AG04449 (cell line): ENCODE measurements around the gene JAK1.

ENCODE experiments used
- CTCF ChIA-PET: fragments of 350-600 bp; formaldehyde crosslinking; extraction: SDS; loops from one replicate; lab custom pipeline; 2021; ENCODE audit warnings: antibody characterized with exemption; lab: Yijun Ruan, JAX
- POLR2A ChIA-PET: fragments of 400-600, 350-600 bp; formaldehyde crosslinking; extraction: SDS; loops from one replicate; lab custom pipeline; 2020; ENCODE audit warnings: antibody characterized with exemption, inconsistent platforms; lab: Yijun Ruan, JAX
- DNase-seq: peaks from one replicate; pipeline ENCODE4 v3.0.0-alpha.2; 2010; ENCODE audit warnings: low read depth, low spot score
- H3K4me3 ChIP-seq: 2 replicates; pipeline ENCODE4 v1.5.1; 2011; ENCODE audit warnings: low read depth, mild to moderate bottlenecking, control low read depth, low read length
- TF ChIP-seq, protein P1 (sequence below): IDR thresholded peaks from one replicate; pipeline ENCODE4 v1.5.1; 2011; ENCODE audit warnings: mild to moderate bottlenecking, moderate library complexity, low read length, control low read depth, inconsistent platforms; ENCODE audit not compliant: insufficient read depth; ENCODE audit errors: missing control alignments

Gene JAK1

DNA sequence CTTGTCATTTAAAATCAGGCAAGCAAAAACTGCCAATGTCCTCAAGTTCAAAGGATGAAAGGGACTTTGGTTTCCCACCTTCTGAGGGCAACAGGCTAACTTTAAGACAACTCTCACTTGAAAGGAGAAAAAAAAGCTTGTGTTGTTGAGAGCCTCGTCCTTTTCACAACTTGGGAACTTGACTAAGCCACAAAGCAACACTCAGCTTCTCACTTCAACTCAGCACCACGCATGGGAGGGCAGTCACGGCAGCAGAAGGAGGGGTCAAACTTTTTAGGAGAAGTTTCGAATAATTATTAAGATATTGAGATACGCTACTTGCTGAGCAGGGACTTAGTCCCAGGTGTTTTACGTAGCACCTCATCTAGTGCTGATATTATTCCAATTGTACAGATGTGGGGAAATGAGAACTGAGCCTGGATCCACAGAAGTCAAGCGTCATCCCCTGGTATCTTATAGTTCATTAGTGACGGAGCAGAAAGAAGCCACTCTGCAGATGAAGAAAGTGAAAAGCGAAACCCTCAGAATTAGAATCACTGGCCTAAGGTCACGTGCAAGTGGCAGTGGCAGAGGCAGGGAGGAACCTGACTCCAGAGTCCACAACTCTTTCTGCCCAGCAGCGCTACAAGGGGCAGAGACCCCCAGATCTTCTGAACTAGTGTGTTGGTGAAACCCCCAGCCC, 83.6 kb downstream of the JAK1 start:
- ChIA-PET CTCF (interaction anchor here (1.2 to 1.5 kb wide), 2 partner anchors 32 to 138 kb away, joined by 3 read pairs; no protein-coding TSS in a partner anchor), POLR2A (no interaction called here)
- no peak for DNase-seq
- no peak overlapping the region for H3K4me3 ChIP-seq
- TF ChIP-seq, protein P1, sequence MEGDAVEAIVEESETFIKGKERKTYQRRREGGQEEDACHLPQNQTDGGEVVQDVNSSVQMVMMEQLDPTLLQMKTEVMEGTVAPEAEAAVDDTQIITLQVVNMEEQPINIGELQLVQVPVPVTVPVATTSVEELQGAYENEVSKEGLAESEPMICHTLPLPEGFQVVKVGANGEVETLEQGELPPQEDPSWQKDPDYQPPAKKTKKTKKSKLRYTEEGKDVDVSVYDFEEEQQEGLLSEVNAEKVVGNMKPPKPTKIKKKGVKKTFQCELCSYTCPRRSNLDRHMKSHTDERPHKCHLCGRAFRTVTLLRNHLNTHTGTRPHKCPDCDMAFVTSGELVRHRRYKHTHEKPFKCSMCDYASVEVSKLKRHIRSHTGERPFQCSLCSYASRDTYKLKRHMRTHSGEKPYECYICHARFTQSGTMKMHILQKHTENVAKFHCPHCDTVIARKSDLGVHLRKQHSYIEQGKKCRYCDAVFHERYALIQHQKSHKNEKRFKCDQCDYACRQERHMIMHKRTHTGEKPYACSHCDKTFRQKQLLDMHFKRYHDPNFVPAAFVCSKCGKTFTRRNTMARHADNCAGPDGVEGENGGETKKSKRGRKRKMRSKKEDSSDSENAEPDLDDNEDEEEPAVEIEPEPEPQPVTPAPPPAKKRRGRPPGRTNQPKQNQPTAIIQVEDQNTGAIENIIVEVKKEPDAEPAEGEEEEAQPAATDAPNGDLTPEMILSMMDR, result no peak

DNA sequence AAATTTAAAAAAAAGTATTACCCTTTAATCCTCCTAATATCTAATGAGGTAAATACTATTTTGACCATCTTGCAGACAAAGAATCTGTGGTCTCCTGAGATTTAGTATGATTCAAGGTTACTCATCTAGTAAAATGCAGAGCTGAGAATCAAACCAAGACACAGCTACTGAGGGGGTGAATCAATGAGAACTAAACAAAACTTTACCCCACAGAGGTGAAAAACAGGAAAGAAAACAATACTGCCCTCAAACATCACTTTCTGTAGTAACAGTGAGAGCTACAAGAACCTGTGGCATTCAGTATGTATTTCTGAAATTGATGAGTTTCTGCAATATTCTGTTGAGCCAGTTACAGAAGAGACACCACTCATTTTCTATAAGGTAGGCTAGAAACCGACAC, 85.1 kb downstream of the JAK1 start:
- no peak for DNase-seq

DNA sequence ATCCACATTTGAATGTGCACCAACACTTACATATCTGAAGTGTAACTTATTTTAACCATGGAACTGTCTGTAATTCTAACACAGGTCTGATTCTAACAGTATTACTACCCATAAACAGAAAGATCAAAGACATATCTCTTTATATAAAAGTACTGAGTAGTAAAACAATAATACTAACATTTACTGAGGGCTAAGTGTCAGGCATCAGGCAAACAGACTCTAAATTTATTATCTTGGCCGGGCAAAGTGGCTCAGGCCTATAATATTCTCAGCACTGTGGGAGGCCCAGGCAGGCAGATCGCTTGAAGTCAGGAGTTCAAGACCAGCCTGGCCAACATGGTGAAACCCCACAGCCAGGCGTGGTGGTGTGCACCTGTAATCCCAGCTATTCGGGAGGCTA, 85.9 kb downstream of the JAK1 start:
- TF ChIP-seq, protein P1, result no peak
- DNase-seq, result no peak
- ChIA-PET POLR2A (no interaction called here), CTCF (no interaction called here)
- no peak overlapping the region for H3K4me3 ChIP-seq

More for the DNA sequence above, 85.1 kb downstream of the JAK1 start:
- ChIA-PET CTCF (interaction anchor here (1.0 to 1.3 kb wide), 3 partner anchors 12 to 139 kb away, joined by 3 read pairs; no protein-coding TSS in a partner anchor), POLR2A (no interaction called here)
- H3K4me3 ChIP-seq, result no peak overlapping the region
- TF ChIP-seq, protein P1, result no peak

DNA sequence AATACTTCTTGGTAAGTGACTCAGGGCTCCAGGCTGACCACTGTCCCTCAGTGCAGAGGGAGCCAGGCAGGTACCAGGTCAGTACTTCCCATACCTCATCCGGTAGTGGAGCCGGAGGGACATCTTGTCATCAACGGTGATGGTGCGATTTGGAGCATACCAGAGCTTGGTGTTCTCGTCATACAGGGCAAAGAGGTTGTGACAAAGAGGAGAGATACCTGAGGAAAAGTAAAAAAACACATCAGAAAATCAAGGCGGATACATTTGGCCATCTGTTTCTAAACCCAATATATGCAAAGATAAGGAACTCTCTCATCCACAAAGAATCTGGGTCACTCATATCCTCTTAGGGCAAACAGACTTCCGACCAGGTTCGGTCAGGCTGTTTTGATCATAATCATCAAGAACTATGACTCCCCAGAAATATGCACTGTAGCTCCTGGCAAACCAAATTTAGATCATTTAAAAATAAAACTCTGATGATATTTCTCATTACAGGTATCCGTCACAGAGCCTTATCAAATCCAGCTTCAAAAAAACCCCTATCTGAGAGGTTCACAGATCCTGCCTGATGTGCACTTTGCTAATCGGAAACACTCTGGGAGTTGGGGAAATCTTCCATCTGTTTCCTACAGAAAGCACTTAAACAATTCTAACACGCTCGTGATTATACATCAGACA, 87.3 kb downstream of the JAK1 start:
- ChIA-PET CTCF (interaction anchor here (1.5 kb wide), 1 partner anchor 204 kb away, joined by 3 read pairs; no protein-coding TSS in a partner anchor), POLR2A (no interaction called here)
- DNase-seq, result no peak
- H3K4me3 ChIP-seq, result no peak overlapping the region
- TF ChIP-seq, protein P1, result no peak

DNA sequence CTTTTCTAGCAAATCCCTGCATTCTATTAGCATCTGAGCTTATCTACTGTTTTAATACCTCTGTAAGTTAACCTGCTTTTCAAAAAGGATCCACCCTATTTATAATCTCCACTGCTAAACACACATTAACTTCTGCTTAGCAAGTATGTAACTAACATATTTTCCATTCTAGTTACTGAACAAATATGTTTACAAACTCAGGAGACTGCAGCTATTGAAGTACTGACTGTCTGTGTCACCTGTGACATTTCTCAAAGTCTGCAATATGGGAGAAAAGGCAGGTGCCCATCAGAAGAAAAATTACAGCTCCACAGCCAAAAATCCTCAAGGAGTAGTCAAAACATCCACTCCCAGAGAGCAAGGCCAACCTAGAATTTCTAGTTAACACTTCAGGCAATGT, 88.3 kb downstream of the JAK1 start:
- no peak for DNase-seq
- no peak overlapping the region for H3K4me3 ChIP-seq
- ChIA-PET CTCF (interaction anchor here (0.6 to 1.5 kb wide), 3 partner anchors 17 to 203 kb away, joined by 3 to 6 read pairs (median 3); no protein-coding TSS in a partner anchor), POLR2A (no interaction called here)
- TF ChIP-seq, protein P1, result no peak

DNA sequence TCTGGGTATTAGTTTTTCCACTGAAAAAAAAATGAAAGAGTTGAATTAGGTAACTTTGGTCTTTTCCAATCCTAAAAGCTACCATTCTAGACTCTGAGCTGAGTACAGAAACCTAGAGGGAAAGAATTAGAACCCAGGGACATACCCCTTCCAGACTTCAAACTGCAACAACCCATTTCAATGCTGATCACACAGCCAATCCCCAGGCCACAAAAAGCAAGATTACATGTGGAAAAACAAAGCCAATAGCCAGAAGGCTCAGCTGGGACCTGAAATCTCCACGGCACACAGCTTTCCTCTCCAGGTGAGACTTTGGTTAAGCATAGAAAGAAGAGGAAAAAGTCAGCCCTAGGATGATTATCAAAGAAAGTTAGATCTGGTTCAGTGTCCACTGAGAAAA, 88.8 kb downstream of the JAK1 start:
- POLR2A ChIA-PET, result no interaction called here
- H3K4me3 ChIP-seq, result no peak overlapping the region
- DNase-seq, result no peak
- TF ChIP-seq, protein P1, result no peak
- CTCF ChIA-PET, result interaction anchor here (0.6 to 1.4 kb wide), 2 partner anchors 16 to 71 kb away, joined by 3 to 6 read pairs; no protein-coding TSS in a partner anchor
